Ascending aorta (tissue), 2 donors: ENCODE data around the gene NFIA. TPM values are rescaled to one million over a fixed set of nuclear protein-coding genes. Genes with fewer than 3 reads are reported as not detected.
A peak's percentile ranks its signal among the peaks of the same experiment; 100 is the strongest.

Source experiments
- DNase-seq, 2 donors: peaks; one replicate each; pipeline ENCODE4 v3.0.0-alpha.2; 2019; ENCODE audit warnings: low spot score in 2 of 2
- H3K27ac ChIP-seq, 2 donors: fragments of 200-600 bp; sonication (generic); one replicate each; pipeline ENCODE4 v1.5.1; 2016 to 2017; ENCODE audit warnings: mild to moderate bottlenecking in 1 of 2
- H3K27me3 ChIP-seq: fragments of 200-600 bp; sonication (generic); one replicate; pipeline ENCODE4 v1.5.1; 2017
- H3K36me3 ChIP-seq, 2 donors: fragments of 200-600 bp; sonication (generic); one replicate each; pipeline ENCODE4 v1.5.1; 2016
- H3K4me1 ChIP-seq, 2 donors: fragments of 200-600 bp; sonication (generic); one replicate each; pipeline ENCODE4 v1.5.1; 2016 to 2017; ENCODE audit warnings: mild to moderate bottlenecking in 1 of 2
- H3K4me3 ChIP-seq, 2 donors: fragments of 200-600 bp; sonication (generic); one replicate each; pipeline ENCODE4 v1.5.1; 2016 to 2017; ENCODE audit warnings: mild to moderate bottlenecking in 1 of 2
- H3K9me3 ChIP-seq, 2 donors: fragments of 200-600 bp; sonication (generic); one replicate each; pipeline ENCODE4 v1.5.1; 2016
- intact Hi-C: fragments of 100-400 bp; cut with DNase I; formaldehyde crosslinking; loops from one replicate; pipeline ENCODE4 v1.15.1; 2023
- total RNA-seq: library from RNA; depleted of rRNA; stranded (reverse); fragments of >200 nt; gene quantifications from one replicate; pipeline ENCODE4 v1.1.0, GENCODE V29; 2016
- TF ChIP-seq, protein P1 (sequence below), 3 experiments: fragments of 200-600 bp in 2 of 3; fragments of 450-650 bp in 1 of 3; sonication (generic) in 2 of 3; IDR thresholded peaks; one replicate each; pipeline ENCODE4 v1.5.1; 2016 to 2019; ENCODE audit warnings: antibody characterized with exemption in 3 of 3, mild to moderate bottlenecking in 1 of 3, moderate library complexity in 1 of 3

Gene NFIA
- total RNA-seq, 1 donor from 2014 or later, result 52.0 TPM

DNA sequence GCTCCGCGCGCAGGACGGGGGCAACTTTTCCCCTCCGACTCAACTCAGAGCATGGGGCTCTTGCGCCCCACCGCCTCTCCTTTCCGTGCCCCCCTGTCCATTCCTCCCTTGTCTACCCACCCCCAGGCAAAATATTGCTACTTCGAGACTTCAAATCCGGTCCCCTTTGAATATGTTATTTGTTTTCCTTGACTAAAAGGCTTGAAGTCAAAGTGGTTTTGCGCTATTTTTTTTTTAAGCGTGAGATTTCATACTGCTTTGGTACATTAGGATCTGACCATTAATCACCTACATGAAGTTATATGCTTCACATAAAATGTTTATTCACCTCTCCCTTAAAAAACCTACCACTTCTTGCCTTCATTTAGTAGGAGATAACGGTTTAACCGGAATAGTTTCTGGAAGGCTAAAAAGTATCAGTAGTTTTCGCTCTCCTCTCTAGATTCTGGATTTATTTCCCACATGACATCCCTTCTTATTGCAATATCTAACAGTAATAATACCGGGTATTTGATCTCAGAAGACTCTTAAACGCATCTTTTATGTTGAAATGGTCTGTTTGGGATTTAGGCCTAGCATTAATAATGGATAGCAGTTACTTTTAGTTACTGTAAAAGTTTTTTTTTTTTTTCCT, 1.6 kb downstream of the NFIA start:
- intact Hi-C loops, result loop anchor here (5.0 kb wide), 2 partner anchors 108 to 193 kb away; no protein-coding TSS in a partner anchor
- DNase-seq, result no peak
- H3K27me3 ChIP-seq, result no peaks in the 10 kb centered on the region
- peak overlapping the region; percentile 74 to 95 for H3K4me3 ChIP-seq
- peaks cover 0 to 6% of the 10 kb centered on the region in 2 donors for H3K36me3 ChIP-seq
- H3K4me1 ChIP-seq, result peaks cover 7 to 17% of the 10 kb centered on the region in 2 donors
- H3K9me3 ChIP-seq, result no peaks in the 10 kb centered on the region
- H3K27ac ChIP-seq, result peak overlapping the region; percentile 95 to 98
- TF ChIP-seq, protein P1, sequence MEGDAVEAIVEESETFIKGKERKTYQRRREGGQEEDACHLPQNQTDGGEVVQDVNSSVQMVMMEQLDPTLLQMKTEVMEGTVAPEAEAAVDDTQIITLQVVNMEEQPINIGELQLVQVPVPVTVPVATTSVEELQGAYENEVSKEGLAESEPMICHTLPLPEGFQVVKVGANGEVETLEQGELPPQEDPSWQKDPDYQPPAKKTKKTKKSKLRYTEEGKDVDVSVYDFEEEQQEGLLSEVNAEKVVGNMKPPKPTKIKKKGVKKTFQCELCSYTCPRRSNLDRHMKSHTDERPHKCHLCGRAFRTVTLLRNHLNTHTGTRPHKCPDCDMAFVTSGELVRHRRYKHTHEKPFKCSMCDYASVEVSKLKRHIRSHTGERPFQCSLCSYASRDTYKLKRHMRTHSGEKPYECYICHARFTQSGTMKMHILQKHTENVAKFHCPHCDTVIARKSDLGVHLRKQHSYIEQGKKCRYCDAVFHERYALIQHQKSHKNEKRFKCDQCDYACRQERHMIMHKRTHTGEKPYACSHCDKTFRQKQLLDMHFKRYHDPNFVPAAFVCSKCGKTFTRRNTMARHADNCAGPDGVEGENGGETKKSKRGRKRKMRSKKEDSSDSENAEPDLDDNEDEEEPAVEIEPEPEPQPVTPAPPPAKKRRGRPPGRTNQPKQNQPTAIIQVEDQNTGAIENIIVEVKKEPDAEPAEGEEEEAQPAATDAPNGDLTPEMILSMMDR (IDR thresholded peaks at IDR 0.05), result no peak

DNA sequence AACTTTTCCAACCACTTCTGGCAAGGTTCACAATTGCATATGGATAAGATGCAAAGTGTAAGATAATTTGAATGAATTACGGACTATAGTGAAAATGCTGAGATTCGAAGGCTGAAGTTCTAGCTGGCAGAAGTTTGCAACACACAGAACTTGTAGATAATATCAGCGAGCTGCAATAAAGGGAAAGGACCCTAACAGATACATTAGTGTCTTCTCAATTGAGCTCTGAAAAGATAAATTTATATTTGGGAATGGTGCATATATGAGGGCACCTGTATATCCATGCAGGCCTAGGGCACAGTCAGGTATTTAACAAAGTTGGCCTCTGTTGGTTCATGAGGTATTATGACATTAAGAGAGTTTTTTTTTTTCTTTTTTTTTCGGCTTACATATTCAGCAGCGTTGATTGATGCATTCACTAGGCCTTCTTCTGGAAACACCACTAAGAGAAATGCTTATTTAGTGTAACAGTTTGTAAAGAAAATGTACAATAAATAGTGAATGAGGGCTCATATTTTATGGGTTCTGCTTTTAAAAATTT, 2.2 kb downstream of the NFIA start:
- peaks cover under 1 to 14% of the 10 kb centered on the region in 2 donors for H3K4me1 ChIP-seq
- intact Hi-C loops, result loop anchor here (5.0 kb wide), 2 partner anchors 108 to 193 kb away; no protein-coding TSS in a partner anchor
- peaks cover 0 to 6% of the 10 kb centered on the region in 2 donors for H3K36me3 ChIP-seq
- peak overlapping the region; percentile 74 to 95 for H3K4me3 ChIP-seq
- H3K27ac ChIP-seq, result peak overlapping the region; percentile 95 to 98
- DNase-seq, result no peak
- TF ChIP-seq, protein P1 (IDR thresholded peaks at IDR 0.05), result no peak
- no peaks in the 10 kb centered on the region for H3K27me3 ChIP-seq
- no peaks in the 10 kb centered on the region for H3K9me3 ChIP-seq

DNA sequence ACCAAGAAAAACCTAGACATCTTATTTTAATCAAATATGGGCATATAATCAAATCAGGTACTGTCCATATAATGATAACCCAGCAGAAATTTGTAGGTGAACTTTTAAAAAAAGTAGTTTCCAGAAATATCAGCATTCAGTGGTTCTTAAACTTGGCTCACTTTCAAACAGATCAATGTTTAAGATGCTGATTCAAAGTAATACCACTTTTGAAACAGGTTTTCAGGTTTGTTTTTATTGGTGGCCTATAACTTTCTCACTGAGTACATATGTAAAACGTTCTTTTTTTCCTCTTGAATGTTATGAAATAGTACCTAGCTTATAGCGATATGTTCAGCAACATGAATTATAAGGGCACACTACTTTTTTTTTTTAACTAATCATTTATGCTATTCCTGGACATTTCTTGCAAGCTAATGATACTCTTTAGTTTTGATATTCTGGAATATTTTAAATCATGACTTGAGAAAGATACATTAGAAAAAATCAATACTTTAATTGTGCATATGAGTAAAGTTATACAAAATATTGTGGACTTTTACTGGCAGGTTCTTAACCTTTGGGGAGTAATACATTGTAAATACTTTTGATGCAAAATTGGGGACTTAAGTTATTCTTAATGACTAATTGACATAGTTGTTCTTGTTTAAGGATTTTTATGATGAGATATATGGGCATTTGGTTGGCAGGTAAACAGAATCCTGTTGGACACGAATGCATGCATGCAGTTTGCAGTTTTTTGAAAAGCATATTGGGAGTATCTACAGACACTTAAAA, 3.0 kb downstream of the NFIA start:
- intact Hi-C loops, result no loop called here
- peaks cover 0 to 6% of the 10 kb centered on the region in 2 donors for H3K36me3 ChIP-seq
- DNase-seq, result no peak
- peaks cover 0 to 9% of the 10 kb centered on the region in 2 donors for H3K4me1 ChIP-seq
- H3K9me3 ChIP-seq, result no peaks in the 10 kb centered on the region
- peak overlapping the region; percentile 95 to 98 for H3K27ac ChIP-seq
- TF ChIP-seq, protein P1 (IDR thresholded peaks at IDR 0.05), result no peak
- H3K4me3 ChIP-seq, result peak overlapping the region; percentile 74 to 95
- H3K27me3 ChIP-seq, result no peaks in the 10 kb centered on the region

DNA sequence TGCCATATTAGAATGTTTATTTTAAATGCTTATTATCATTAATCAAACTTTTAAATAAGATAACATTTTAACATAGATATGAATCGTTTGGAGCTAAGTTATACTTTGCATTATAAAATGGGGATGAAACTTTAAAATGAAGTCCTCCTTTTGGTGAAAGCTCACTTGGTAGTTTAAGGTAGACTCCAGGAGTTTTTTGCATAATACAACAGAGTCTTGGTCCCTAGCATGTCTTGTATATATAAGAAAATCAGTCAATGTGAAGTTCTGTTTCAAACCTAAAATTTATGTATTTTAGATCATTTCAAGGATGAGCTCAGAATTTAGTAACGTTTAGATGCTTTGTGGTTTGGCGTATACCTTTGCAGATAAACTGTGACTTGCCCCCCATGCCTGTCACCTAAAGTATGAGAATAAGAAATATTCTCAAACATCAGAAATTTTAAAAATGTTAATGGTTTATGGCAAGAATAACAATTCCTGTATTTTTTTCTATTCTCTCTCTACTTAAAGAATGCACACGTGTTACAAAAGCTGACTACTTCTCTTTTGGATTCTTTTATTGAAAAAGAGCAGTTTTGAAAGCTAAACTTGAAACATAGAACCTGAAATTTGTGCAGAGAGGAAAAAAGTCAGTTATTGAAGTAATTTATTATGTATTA, 3.8 kb downstream of the NFIA start:
- Histone ChIP-seq H3K4me1 (peaks cover 0 to 4% of the 10 kb centered on the region in 2 donors), H3K36me3 (peaks cover 0 to 6% of the 10 kb centered on the region in 2 donors), H3K4me3 (peak overlapping the region; percentile 74 to 95), H3K27ac (peak overlapping the region; percentile 95 to 98), H3K9me3 (no peaks in the 10 kb centered on the region), H3K27me3 (no peaks in the 10 kb centered on the region)
- DNase-seq, result no peak
- intact Hi-C loops, result no loop called here
- TF ChIP-seq, protein P1 (IDR thresholded peaks at IDR 0.05), result no peak

DNA sequence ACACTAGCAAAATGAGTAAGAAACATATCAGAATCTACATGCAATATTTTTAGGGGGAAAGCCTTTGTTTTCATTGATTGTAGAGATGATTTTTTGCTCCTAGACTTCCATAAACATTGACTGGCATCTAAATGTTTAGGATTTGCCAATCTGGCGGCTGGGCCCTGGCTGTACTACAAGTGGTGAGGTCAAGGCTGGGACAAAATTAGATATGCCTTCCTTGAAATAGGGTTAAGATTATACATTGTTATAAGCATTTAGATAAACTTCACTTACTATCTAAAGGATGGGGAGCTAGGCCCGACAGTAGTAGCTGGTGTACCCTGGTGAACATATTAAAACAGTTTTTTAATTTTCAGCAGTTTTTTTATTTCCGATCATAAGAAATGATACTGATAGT, 5.2 kb downstream of the NFIA start:
- Histone ChIP-seq H3K36me3 (peaks cover 0 to 6% of the 10 kb centered on the region in 2 donors), H3K9me3 (no peaks in the 10 kb centered on the region), H3K27ac (peak overlapping the region; percentile 95 to 98), H3K4me3 (peak overlapping the region; percentile 1 to 95), H3K27me3 (no peaks in the 10 kb centered on the region), H3K4me1 (peaks cover 0 to 4% of the 10 kb centered on the region in 2 donors)
- intact Hi-C loops, result no loop called here
- DNase-seq, result no peak
- TF ChIP-seq, protein P1 (IDR thresholded peaks at IDR 0.05), result no peak
